Activated CD8-positive, alpha-beta T cell treated with anti-CD3 and anti-CD28 coated beads for 36 hours (primary cell): ENCODE data around the gene KNL1. TPM values are rescaled to one million over a fixed set of nuclear protein-coding genes. Genes with fewer than 3 reads are reported as not detected.
"Not testable (repeated sequence)": the region's sequence is repeated elsewhere in the genome, so short reads cannot be mapped to it uniquely, and the experiment has no call there.

Experiments used
- ATAC-seq: fragments of 200-7000 bp; cut with Tn5 transposase; one replicate; pipeline ENCODE4 v1.10.0; 2021; ENCODE audit warnings: mild to moderate bottlenecking, moderate library complexity
- CTCF ChIA-PET: fragments of 350-600 bp; sonication (Branson Sonifier 250); formaldehyde crosslinking; loops from one replicate; lab custom pipeline; 2021; ENCODE audit warnings: antibody characterized with exemption; lab: Charles Lee
- POLR2A ChIA-PET: fragments of 350-600 bp; sonication (Branson Sonifier 250); formaldehyde crosslinking; loops from one replicate; lab custom pipeline; 2021; ENCODE audit warnings: antibody characterized with exemption; lab: Charles Lee
- DNase-seq: peaks from one replicate; pipeline ENCODE4 v3.0.0-alpha.2; 2020
- H3K27ac Mint-ChIP-seq: one replicate; pipeline ENCODE4 v1.8.0; 2021; ENCODE audit warnings: mild to moderate bottlenecking, mixed read lengths
- H3K27me3 Mint-ChIP-seq: one replicate; pipeline ENCODE4 v1.8.0; 2021; ENCODE audit warnings: mixed read lengths
- H3K36me3 Mint-ChIP-seq: one replicate; pipeline ENCODE4 v1.8.0; 2021; ENCODE audit warnings: low read depth, mixed read lengths
- H3K4me1 Mint-ChIP-seq: one replicate; pipeline ENCODE4 v1.8.0; 2021; ENCODE audit warnings: low read depth, mixed read lengths
- H3K4me3 Mint-ChIP-seq: one replicate; pipeline ENCODE4 v1.8.0; 2021; ENCODE audit warnings: mild to moderate bottlenecking, moderate library complexity, mixed read lengths
- H3K9me3 Mint-ChIP-seq: one replicate; pipeline ENCODE4 v1.8.0; 2021; ENCODE audit warnings: mixed read lengths
- CTCF ChIP-seq: fragments of 200-600 bp; IDR thresholded peaks from one replicate; pipeline ENCODE4 v1.8.0; 2022; ENCODE audit warnings: antibody characterized with exemption, mild to moderate bottlenecking
- intact Hi-C: fragments of 100-400 bp; cut with micrococcal nuclease; formaldehyde crosslinking; loops from one replicate; pipeline ENCODE4 v1.10.0; 2022
- total RNA-seq, 2 experiments: library from RNA; stranded (reverse); gene quantifications; one replicate each; pipeline ENCODE4 v1.2.3, GENCODE V29; 2021

The KNL1 gene
- total RNA-seq, 2 experiments from 2014 or later: 20.9 to 22.8 TPM

- TF ChIP-seq CTCF: no peak
Observed at GRCh38 chr15:40639677-40640076, 45.6 kb downstream of the KNL1 start.

GRCh38 chr15:40647523-40647922, 53.5 kb downstream of the KNL1 start:
- no peak for TF ChIP-seq CTCF
- H3K9me3 Mint-ChIP-seq: no peaks in the 10 kb centered on the region
- H3K4me3 Mint-ChIP-seq: no peak overlapping the region
- ATAC-seq: no peak
- intact Hi-C loops: no loop called here
- ChIA-PET CTCF (interaction anchor here (1.2 to 1.3 kb wide), 2 partner anchors 25 to 32 kb away, joined by 3 to 4 read pairs; no protein-coding TSS in a partner anchor), POLR2A (no interaction called here)
- peaks cover 6% of the 10 kb centered on the region for H3K36me3 Mint-ChIP-seq
- no peak overlapping the region for H3K27ac Mint-ChIP-seq
- no peaks in the 10 kb centered on the region for H3K27me3 Mint-ChIP-seq
- H3K4me1 Mint-ChIP-seq: no peaks in the 10 kb centered on the region
- no peak for DNase-seq

More at GRCh38 chr15:40639677-40640076, 45.6 kb downstream of the KNL1 start:
- Mint-ChIP-seq H3K4me3 (no peak overlapping the region), H3K4me1 (no peaks in the 10 kb centered on the region), H3K36me3 (peaks cover 6% of the 10 kb centered on the region), H3K27ac (no peak overlapping the region), H3K9me3 (no peaks in the 10 kb centered on the region), H3K27me3 (no peaks in the 10 kb centered on the region)
- no peak for DNase-seq
- ChIA-PET POLR2A (no interaction called here), CTCF (interaction anchor here (1.3 kb wide), 1 partner anchor 50 kb away, joined by 4 read pairs; no protein-coding TSS in a partner anchor)
- ATAC-seq: no peak
- intact Hi-C loops: no loop called here

- ChIA-PET POLR2A (interaction anchor here (0.6 kb wide), 1 partner anchor 15 kb away, joined by 3 read pairs; no protein-coding TSS in a partner anchor), CTCF (no interaction called here)
- Mint-ChIP-seq H3K27ac (no peak overlapping the region), H3K9me3 (no peaks in the 10 kb centered on the region), H3K27me3 (no peaks in the 10 kb centered on the region), H3K4me1 (no peaks in the 10 kb centered on the region), H3K4me3 (no peak overlapping the region), H3K36me3 (peaks cover 13% of the 10 kb centered on the region)
- ATAC-seq (no peak), DNase-seq (no peak)
- intact Hi-C loops: no loop called here
- no peak for TF ChIP-seq CTCF
Observed at GRCh38 chr15:40650479-40650878, 56.4 kb downstream of the KNL1 start.

GRCh38 chr15:40660686-40661085, 66.6 kb downstream of the KNL1 start:
- no peak for TF ChIP-seq CTCF
- H3K4me1 Mint-ChIP-seq: no peaks in the 10 kb centered on the region
- no peak overlapping the region for H3K4me3 Mint-ChIP-seq
- H3K27me3 Mint-ChIP-seq: no peaks in the 10 kb centered on the region
- ChIA-PET POLR2A (no interaction called here), CTCF (no interaction called here)
- no peak for ATAC-seq
- intact Hi-C loops: no loop called here
- H3K36me3 Mint-ChIP-seq: peaks cover 9% of the 10 kb centered on the region
- H3K9me3 Mint-ChIP-seq: no peaks in the 10 kb centered on the region
- no peak overlapping the region for H3K27ac Mint-ChIP-seq
- no peak for DNase-seq

- ChIA-PET CTCF (interaction anchor here (1.3 kb wide), 1 partner anchor 9 kb away, joined by 3 read pairs; no protein-coding TSS in a partner anchor), POLR2A (interaction anchor here (0.5 to 0.6 kb wide), 2 partner anchors 15 to 56 kb away, joined by 3 read pairs; no protein-coding TSS in a partner anchor)
- H3K36me3 Mint-ChIP-seq: peaks cover 7% of the 10 kb centered on the region
- ATAC-seq: no peak
- no peak overlapping the region for H3K27ac Mint-ChIP-seq
- no peak overlapping the region for H3K4me3 Mint-ChIP-seq
- no peak for TF ChIP-seq CTCF
- H3K4me1 Mint-ChIP-seq: no peaks in the 10 kb centered on the region
- DNase-seq: no peak
- H3K27me3 Mint-ChIP-seq: no peaks in the 10 kb centered on the region
- H3K9me3 Mint-ChIP-seq: no peaks in the 10 kb centered on the region
- intact Hi-C loops: no loop called here
Observed at GRCh38 chr15:40664909-40665308, 70.9 kb downstream of the KNL1 start.

GRCh38 chr15:40676290-40676689, 82.2 kb downstream of the KNL1 start:
- ATAC-seq, H3K36me3 Mint-ChIP-seq, H3K4me1 Mint-ChIP-seq, H3K4me3 Mint-ChIP-seq, H3K9me3 Mint-ChIP-seq, H3K27ac Mint-ChIP-seq, H3K27me3 Mint-ChIP-seq, POLR2A ChIA-PET: not testable (repeated sequence)
- intact Hi-C loops: loop anchor here (10.0 kb wide), 1 partner anchor 219 kb away; the partner anchor contains the start of gene VPS18
- peak; percentile 7 for DNase-seq
- CTCF ChIA-PET: interaction anchor here (1.1 to 1.2 kb wide), 2 partner anchors 24 to 33 kb away, joined by 3 to 4 read pairs; no protein-coding TSS in a partner anchor

GRCh38 chr15:40676906-40677305, 82.9 kb downstream of the KNL1 start:
- intact Hi-C loops: loop anchor here (10.0 kb wide), 1 partner anchor 218 kb away; the partner anchor contains the start of gene VPS18
- H3K9me3 Mint-ChIP-seq, H3K27ac Mint-ChIP-seq, DNase-seq, H3K4me1 Mint-ChIP-seq, POLR2A ChIA-PET, H3K4me3 Mint-ChIP-seq, ATAC-seq, H3K36me3 Mint-ChIP-seq, H3K27me3 Mint-ChIP-seq: not testable (repeated sequence)
- CTCF ChIA-PET: interaction anchor here (1.1 to 3.3 kb wide), 3 partner anchors 25 to 106 kb away, joined by 3 to 20 read pairs (median 4); no protein-coding TSS in a partner anchor
